GM12875 (cell line): ENCODE measurements around the gene ZNF786.
"Not testable (repeated sequence)": the region's sequence is repeated elsewhere in the genome, so short reads cannot be mapped to it uniquely, and the experiment has no call there.

Experiments
- H3K4me3 ChIP-seq: one replicate; pipeline ENCODE4 v1.5.1; 2011; ENCODE audit warnings: low read depth, low read length, control low read depth
- CTCF ChIP-seq: IDR thresholded peaks from 2 replicates; pipeline ENCODE4 v1.5.1; 2011; ENCODE audit warnings: low read depth, mild to moderate bottlenecking, control low read depth, inconsistent platforms, low read length, moderate library complexity, borderline replicate concordance; ENCODE audit not compliant: insufficient read depth

The ZNF786 gene

GRCh38 chr7:149102666-149103065 is 12.1 kb upstream of the ZNF786 start:
- TF ChIP-seq CTCF, result no peak
- no peak overlapping the region for H3K4me3 ChIP-seq

GRCh38 chr7:149100821-149101220 is 10.3 kb upstream of the ZNF786 start:
- H3K4me3 ChIP-seq, result no peak overlapping the region
- TF ChIP-seq CTCF, result no peak

- no peak overlapping the region for H3K4me3 ChIP-seq
- no peak for TF ChIP-seq CTCF
Measured at GRCh38 chr7:149099058-149099457, 8.5 kb upstream of the ZNF786 start.

GRCh38 chr7:149097088-149097487 is 6.6 kb upstream of the ZNF786 start:
- no peak overlapping the region for H3K4me3 ChIP-seq
- no peak for TF ChIP-seq CTCF

GRCh38 chr7:149093228-149093627 is 2.7 kb upstream of the ZNF786 start:
- TF ChIP-seq CTCF, result no peak
- H3K4me3 ChIP-seq, result no peak overlapping the region

- not testable (repeated sequence) for H3K4me3 ChIP-seq
Measured at GRCh38 chr7:149092244-149092643, 1.7 kb upstream of the ZNF786 start.

- TF ChIP-seq CTCF, result no peak
- H3K4me3 ChIP-seq, result no peak overlapping the region
Measured at GRCh38 chr7:149087376-149087775, 3.1 kb downstream of the ZNF786 start.

GRCh38 chr7:149085866-149086265 is 4.7 kb downstream of the ZNF786 start:
- H3K4me3 ChIP-seq, result no peak overlapping the region
- TF ChIP-seq CTCF, result no peak
